ENCODE measurements around the gene CEP41.

Gene CEP41

DNA sequence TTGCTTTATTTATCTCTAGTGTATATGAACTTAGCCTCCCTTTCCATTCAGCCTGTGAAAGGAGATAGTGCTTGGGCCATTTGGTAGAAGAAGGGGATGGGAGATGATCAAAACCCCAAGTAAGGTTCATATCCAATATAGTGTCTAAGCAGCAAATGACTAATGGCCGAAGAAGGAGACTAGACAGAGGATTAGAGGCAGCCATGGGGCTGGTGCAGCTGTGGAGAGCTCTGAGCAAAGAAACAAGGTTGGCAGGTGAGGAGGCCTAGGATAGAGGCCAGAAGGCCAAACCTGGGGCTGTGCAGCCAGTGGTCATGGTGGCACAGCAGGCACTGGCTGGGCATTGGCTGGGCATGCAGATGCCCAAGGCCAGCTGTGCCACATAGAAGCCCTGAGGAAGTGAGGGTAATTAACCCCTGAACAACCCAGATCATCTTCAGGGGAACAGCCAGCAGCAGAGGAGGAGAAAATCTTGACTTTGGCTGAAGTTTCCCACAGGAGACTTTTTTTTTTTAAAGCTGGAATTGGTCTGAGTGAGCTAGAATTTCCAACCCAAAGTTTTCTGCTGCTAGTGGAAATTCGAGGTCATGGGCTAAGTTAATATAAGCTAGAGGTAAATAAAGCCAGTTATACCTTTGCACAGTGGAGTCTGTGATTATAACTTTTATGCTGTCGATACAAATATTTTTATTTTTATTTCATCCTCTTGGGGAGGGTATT lies 70.8 kb downstream of the CEP41 start:
- FAIRE-seq (no peak), DNase-seq (ENCODE audit: low spot score) (no peak)

GRCh38 chr7:130369110-130369711 lies 71.6 kb downstream of the CEP41 start:
- DNase-seq (ENCODE audit: low spot score) (no peak), FAIRE-seq (no peak)

GRCh38 chr7:130367836-130368746 lies 72.7 kb downstream of the CEP41 start:
- DNase-seq (ENCODE audit: low spot score), result no peak
- FAIRE-seq, result no peak

DNA sequence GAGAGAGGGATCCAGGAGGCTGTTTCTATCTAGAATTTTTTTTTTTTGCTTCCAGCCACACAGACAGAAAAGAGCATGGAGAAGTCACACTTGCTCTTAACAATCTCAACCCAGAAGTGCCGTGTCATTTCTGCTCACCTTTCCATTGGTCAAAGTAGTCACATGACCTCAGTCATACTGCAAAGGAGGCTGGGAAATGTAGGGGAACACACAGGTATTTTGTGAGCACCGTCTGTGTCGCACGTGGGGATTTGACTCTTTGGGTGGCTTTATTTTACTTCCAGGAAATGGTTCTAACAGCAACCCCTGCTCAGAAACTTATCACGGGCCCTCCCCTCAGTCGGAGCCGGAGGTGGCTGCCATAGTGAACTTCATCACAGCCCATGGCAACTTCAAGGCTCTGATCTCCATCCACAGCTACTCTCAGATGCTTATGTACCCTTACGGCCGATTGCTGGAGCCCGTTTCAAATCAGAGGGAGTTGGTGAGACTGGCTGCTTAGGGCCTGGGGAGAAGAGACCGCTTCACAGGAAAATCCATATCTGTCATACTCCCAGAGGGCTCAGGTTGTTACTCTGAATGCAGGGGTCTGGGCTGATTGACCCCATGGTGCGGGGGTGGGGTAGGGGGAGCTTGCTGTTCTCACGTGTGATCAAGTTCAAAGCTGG lies 73.6 kb downstream of the CEP41 start:
- FAIRE-seq (no peak), DNase-seq (ENCODE audit: low spot score) (no peak)

DNA sequence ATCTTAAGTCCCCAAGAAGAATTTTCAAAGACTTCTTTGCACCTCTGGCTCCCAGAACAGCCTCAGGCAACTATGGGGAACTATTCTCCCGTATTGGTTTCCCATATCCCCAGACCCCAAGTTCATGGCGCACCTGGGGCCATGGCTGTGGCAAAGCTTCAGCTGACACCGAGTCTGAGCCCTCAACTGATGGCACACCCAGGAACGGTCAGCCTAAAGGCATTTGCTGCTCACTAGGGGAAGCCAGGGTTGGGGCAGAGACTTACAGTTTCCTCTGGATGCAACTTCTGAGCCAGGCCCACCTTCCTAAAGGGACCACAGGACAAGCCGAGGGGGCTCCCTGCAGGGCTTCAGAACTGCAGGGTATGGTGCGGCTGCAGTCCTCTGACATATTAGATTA lies 74.3 kb downstream of the CEP41 start:
- no peak for FAIRE-seq
- no peak for DNase-seq (ENCODE audit: low spot score)

GRCh38 chr7:130365511-130366441 lies 75.0 kb downstream of the CEP41 start:
- DNase-seq (ENCODE audit: low spot score), result no peak
- no peak for FAIRE-seq

DNA sequence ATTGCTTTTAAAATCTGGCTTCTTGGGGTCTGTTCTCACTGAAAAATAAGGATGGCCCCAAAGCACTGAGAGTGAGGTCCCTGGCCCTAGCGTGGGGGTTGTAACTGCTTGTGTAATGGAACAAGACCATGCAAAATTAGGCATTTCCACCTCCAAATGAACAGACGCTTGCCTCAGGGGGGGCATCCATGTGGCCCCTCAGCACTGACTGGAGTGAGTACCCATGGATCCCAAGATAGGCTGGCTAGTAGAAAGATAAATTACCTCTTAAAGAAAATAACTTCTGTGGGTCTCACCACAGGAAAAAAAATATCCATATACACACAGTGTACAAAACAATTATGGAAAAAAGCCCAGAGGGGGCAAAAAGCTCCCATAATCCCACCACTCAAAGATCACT lies 75.7 kb downstream of the CEP41 start:
- FAIRE-seq, result no peak
- DNase-seq (ENCODE audit: low spot score), result no peak

GRCh38 chr7:130364451-130364850 lies 76.4 kb downstream of the CEP41 start:
- no peak for DNase-seq (ENCODE audit: low spot score)
- no peak for FAIRE-seq

- FAIRE-seq, result peak; percentile 82
- peak; percentile 95 for DNase-seq (ENCODE audit: low spot score)
These were observed 77.6 kb downstream of the CEP41 start for GRCh38 chr7:130363026-130363847.

- FAIRE-seq, result no peak
These were observed 78.5 kb downstream of the CEP41 start for GRCh38 chr7:130362251-130362816.

GRCh38 chr7:130361681-130362080 lies 79.1 kb downstream of the CEP41 start:
- FAIRE-seq (no peak), DNase-seq (ENCODE audit: low spot score) (no peak)

More at GRCh38 chr7:130362251-130362816, 78.5 kb downstream of the CEP41 start:
- DNase-seq (ENCODE audit: low spot score), result no peak

DNA sequence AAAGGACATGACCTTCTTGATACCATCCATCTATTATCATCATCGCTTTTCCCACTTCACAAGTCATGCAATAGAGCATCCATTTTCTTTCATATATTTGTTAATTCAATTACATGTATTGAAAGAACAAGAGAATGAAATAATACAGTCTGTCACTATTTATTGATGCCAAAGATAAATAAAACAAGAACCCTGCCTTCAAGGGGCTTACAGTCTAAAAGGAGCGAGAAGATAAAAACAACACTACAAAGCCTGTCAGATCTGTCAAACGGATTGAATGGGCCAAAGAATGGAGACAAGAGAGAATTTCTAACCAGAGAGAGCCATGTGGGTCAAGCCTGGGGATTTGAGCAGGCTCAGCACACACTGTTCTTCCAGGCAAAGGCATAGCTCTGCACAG lies 80.3 kb downstream of the CEP41 start:
- no peak for DNase-seq (ENCODE audit: low spot score)
- no peak for FAIRE-seq

DNA sequence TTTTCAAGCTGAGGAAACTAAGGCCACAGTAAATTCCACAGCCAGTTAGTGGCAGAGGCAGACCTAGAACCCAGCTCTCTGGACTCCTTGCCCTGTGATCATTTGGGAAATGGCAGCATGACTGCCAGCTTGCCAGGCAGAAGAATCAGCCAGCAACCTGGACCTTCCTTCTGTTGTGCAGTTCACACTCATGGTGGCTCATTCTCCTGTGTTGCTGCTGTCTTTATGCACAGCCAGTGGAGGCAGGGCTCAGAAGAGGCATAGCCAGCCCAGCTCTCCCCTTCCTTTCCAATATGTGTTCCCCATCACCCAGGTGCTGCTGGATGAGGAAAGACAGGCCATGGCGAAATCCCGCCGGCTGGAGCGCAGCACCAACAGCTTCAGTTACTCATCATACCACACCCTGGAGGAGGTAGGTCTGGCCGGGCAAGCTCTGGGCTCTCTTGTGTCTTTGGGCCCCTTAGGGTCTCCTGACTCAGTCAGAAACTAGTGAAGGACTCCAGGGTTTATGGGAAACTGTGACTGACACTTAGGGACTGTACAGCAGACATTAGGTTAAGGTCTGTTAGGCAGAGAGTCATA lies 81.4 kb downstream of the CEP41 start:
- DNase-seq (ENCODE audit: low spot score) (no peak), FAIRE-seq (no peak)

GRCh38 chr7:130358471-130358870 lies 82.3 kb downstream of the CEP41 start:
- no peak for FAIRE-seq

DNA sequence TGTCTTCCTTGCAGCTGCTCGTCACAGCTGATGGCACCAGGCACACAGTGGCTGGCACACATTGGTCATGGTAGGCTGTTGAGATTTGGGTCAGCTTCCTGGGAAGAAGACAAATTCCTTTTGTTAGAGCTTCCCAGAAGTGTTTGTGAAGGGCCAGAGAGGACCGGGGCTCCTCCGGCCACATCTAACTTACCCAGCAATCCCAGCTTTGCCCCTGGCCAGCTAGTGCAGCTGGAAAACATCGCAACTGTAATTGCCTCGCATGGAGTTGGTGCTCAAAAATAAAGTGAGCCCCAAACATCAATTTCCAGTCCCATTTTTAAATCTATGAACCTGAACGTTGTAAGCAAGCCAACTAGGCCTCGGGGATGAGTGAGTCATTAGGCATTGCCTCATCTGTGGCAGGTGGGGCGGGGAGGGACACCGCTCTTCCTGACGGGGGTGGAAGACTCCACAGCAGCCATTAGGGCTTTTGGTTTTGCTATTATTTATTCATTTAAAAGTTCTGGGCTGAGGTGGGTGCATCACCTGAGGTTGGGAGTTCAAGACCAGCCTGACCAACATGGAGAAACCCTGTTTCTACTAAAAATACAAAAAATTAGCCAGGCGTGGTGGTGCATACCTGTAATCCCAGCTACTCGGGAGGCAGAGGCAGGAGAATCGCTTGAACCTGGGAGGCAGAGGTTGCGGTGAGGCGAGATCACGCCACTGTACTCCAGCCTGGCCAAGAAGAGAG lies 83.8 kb downstream of the CEP41 start:
- DNase-seq (ENCODE audit: low spot score), result peak; percentile 88

More at GRCh38 chr7:130358471-130358870, 82.3 kb downstream of the CEP41 start:
- DNase-seq (ENCODE audit: low spot score), result no peak

GRCh38 chr7:130356121-130356875 lies 84.5 kb downstream of the CEP41 start:
- DNase-seq (ENCODE audit: low spot score) (peak; percentile 99), FAIRE-seq (peak; percentile 95)

More for the DNA sequence above, 83.8 kb downstream of the CEP41 start:
- peak; percentile 87 for FAIRE-seq

DNA sequence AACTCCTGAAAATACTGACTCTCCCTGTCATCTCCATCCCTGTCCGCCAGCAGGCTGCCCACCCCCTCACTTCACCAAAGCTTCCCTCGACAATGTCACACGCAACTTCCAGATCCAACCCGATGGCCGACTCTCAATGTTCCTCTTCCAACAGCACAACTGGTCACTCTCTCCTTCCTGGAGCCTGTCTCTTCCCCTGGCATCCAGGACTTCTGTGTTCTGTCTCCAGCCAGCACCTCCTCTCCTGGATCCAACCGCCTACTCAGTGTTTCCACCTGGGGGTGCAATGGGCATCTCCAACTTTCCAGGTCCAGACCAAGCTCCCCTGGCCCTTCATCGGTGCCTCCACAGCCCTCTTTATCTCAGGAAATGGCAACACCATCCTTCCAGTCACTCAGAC lies 87.6 kb downstream of the CEP41 start:
- FAIRE-seq, result no peak
- DNase-seq (ENCODE audit: low spot score), result no peak

Measured in RCC 7860 (cell line).